HG03060 (cell line): ENCODE data around the gene ATOH8.

Source experiments
- ATAC-seq: cut with Tn5 transposase; IDR thresholded peaks from one replicate; pipeline ENCODE4 v1.9.1; 2021; ENCODE audit warnings: low read depth, moderate number of reproducible peaks; ENCODE audit not compliant: unreplicated experiment

Gene ATOH8

DNA sequence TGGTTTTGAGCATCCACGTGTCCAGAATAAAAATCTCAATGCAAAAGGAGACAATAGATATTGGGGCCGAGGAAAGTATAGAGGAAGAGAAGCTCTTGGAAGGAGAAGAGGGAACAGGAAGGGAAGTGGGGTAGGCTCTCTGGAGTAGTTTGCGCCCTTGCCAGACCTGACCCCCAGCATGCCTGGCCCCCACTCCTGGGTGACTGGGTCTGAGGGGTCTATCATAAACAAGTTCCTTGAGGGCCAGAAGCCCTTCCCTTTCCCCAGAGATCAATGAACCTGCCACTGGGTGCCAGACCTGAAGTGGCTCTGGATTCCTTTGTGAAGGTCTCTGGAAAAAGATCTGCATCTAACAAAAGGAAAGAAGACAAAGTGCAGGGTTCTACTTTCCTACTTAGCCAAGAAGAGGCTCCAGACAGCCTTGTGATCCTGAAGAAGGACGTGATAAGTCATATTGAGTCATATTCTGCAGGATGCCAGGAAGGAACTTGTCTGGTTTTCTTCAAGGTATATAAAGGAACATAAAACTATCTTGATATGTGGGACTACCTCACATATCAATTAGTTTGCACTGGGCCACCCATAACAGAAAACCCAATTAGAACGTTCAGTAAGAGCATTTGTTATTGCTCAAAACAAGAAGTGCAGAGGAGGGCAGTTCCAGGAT lies 18.7 kb upstream of the ATOH8 start:
- ATAC-seq, result no peak

DNA sequence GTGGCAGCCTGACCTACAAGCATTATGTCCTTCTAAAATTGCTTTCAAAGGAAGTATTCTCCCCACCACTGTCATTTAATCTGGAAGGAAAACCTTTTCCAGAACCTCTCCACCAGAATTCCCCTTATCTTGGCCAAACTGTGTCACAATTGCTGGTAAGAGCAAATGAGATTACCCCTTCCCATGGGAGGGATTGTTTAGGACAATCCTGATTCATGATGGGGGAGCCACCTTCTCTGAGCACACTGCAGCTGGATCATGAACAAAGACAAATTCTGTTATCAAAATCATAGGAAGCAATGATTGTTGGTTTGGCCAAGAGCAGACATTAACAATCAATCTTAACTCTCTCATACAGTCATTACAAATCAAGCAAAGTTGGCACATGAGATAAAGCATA lies 18.1 kb upstream of the ATOH8 start:
- no peak for ATAC-seq

DNA sequence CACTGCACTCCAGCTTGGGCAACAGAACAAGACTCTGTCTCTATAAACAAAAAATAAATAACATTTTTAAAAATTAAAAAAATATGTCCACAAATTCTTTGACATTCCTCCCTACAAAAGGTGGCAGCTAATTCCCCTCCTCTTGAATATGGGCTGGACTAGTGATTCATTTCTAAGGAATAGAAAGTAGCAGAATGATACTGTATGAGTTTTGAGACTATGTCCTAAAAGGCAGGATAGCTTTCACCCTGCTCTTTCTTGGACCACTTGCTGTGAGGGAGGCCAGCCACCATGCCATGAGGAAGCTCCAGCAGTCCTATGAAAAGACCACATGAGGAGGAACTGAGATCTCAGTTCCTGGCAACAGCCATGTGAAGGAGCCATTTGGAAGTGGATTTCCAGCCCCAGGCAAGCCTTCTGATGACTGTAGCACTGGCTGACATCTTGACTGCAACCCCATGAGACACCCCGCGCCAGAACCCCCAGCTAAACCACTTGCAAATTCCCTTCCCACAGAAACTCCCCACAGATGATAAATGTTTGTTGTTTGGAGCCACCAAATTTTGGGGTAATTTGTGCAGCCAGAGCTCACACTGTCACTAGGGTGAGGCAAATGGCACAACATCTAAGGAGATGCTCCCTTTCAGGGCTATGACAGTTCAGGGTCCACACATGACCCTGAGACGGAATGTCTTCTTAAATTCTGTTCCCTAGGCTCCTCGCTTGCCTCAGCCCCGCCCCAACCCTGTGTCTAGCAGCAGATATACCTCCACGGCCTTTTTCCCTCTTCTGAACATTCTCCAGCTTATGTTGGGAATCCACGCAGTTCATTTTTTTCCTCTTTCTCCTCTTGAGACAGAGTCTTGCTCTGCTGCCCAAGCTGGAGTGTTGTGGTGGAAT lies 17.1 kb upstream of the ATOH8 start:
- ATAC-seq, result no peak

DNA sequence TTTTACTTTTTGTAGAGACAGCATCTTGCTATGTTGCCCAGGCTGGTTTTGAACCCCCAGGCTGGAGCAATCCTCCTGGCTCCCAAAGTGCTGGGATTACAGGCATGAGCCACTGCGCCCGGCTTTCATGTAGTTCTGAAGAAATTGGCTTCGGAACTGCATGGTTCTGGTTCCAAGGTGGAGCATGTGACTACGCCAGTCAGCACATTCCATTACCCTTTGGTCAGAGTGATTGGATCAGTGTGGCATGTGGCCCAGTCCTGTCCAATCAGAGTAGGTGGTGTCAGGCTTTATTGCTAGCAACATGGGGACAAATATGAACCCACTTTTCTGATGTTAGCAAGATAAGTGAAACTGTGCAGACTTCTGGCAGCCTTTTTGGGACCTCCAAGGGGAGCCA lies 16.3 kb upstream of the ATOH8 start:
- ATAC-seq, result no peak

DNA sequence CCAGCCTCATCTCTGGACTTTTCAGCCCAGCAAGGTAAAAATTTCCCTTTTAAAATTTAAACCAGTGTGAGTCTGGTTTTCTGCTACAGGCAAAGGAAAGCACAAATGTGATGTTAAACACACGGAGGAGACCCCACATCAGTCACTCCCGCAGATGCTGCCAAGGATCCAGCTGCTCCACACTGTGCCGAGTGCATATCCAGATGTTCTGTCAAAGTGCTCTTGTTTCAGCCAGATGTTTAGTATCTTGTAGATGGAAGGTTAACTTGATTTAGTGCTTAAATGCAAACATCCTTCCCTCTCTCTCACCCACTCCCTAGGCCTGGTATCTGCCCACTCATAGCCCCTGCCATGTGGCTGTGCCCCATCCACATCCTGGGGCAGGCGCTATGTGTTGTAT lies 15.8 kb upstream of the ATOH8 start:
- ATAC-seq, result no peak

DNA sequence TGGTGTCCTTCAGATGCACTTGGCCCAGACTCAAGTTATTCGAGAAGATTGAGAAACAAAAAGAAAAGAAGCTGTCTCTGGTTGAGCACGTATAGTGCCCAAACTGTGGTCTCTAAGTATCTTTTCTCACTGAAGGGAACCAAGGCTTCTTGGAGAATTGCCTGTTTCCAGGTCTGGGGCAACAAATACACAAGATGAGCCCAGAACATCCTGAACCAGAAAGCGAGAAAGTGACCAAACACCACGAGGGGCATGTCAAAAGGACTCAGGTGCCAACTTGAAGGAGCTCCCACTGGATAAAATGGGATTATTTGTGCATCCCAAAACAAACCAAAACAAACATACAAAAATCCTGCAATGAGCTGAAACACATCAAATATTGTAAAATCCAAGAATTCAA lies 13.6 kb upstream of the ATOH8 start:
- no peak for ATAC-seq

DNA sequence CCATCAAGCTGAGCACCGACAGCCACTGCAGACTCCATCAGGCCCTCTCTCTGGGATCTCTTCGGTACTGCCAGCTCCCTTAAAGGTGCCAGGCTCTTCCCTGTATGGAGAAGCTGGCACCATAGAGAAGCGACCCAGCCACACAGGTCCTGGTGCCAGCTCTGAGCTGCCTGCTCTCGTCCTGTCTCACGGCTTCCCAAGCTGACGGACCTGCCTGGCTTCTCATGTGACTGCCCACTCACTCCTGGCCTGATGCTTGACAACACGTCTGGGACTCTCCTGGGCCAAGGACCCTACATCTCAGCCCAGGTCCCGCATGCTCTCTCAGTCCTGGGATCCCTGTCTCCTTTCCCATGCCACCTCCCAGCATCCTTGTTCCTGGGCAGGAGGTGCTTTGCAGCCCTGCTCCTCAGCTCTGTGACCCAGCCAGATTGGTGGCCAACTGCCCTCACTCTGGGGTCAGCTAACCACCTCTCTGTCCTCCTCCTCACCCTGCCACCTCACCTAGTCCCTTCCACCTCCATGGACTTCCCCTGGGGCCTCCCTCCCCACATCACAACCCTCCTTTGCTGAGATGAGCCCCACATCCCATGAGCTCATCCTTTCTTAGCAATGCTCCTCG lies 12.5 kb upstream of the ATOH8 start:
- no peak for ATAC-seq

DNA sequence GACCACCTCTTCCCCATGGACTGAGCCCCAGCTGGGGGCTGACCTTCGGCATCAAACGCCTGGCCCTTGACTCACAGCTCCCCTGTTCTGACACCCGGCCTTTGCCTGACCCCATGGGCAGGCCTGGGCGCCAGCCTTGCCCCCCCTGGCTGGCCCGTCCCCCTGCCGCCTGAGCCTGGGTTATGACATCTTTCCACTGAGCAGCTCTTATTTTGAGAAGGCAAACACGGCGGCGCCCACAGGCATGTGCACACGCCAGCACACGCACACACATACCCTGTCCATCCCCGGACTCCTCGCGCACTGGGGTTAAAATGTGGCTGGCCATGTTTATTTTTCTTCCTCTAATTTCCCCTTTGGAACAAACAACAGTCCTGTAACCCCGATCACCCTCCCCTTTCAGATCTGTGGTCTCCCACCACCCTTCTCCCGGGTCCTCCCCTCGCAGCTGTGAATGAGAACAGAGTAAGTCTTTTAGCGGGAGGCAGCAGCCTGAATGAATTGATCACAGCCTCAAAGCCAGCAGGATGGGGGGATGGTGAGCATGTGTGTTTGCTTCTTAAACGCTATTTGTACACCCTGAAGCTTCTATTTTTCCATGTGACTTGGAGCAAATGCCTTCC lies 11.8 kb upstream of the ATOH8 start:
- ATAC-seq, result no peak

DNA sequence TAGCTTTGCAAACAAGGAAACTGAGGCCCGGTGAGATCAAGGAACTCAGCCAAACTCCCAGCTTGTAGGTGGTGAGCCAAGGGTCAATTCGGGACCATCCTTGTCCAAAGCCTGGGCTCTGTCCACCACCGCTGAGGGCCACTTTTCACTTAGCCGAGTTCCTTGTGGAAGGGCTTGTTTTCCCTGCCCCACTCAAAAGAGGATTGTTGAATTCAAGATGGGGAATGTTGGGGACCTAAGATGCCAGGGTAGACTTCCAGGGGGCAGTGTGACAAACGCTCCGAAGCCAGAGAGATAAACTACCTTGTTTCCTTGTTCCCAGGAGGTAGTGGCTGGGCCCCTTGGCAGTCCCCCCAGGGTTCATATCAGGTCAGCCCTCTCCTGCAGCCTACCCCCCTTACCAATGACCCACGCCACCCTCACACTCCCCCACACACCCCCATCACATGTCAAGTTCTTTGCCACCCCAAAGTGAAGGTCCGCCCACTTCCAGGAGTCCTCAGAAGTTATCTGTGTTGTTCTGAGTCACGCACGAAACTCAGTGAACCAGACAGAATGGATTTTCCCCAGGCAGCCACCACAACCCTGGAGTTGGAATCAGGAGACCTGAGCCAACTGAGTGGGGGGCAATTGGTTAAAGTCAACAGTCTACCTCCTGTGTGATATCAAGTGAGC lies 10.3 kb upstream of the ATOH8 start:
- ATAC-seq, result no peak

DNA sequence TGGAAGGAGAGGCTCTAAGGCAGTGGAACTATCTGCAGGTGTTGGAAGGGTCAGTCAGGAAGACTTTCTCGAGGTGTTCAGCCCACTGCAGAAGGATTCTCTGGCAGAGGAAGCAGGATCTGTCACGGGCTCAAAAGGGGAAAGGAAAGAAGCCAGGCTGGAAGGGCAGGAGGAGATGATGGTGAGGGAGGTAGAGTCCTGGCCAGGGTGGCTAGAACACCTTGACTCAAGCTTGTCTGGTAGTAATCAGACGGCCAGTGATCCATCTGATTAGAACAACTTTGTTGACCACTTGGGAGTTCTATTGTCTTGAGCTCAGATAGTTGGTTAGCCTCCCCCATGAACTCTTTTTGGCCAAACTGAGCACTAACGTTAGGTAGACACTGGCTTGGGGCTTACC lies 9.7 kb upstream of the ATOH8 start:
- ATAC-seq, result no peak

DNA sequence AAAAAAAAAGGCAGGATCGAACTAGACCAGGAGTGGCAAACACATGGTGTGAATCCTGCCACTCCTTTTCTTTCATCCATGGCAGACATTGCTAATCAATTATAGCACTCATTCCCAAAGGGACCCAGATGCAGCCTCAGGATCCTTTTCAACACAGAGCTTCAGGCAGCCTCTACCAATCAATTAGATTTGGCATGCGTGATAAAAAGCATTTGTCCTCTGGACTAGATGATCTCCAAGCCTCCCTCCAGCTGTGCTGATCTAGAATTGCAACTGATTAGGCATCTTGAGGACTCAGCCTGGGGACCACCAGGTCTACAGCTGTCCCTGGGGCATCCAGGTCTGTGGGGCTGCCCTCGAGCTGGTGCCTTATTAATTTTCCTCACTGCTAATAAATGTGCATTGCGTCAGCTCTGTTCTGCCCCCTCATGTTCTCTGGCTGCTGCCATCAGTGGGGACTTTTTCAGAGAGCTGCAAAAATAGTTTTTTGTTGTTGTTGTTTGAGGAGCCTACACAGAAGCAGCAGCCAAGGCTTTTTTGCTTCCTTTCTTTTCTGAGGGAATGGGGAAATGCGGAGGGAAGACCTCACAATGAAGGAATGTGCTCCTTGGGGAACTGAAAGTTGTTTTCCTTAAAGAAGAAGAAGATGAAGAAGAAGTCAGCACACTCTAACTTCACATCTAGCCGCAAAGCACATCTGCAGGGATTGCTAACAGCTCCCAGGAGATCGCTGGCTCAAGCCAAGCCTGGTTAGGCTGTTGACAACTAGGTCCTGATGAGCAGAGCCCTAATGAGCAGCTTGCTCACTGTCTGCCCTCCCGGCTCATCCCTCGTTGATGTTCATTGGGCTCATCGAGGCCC lies 8.8 kb upstream of the ATOH8 start:
- ATAC-seq, result no peak

DNA sequence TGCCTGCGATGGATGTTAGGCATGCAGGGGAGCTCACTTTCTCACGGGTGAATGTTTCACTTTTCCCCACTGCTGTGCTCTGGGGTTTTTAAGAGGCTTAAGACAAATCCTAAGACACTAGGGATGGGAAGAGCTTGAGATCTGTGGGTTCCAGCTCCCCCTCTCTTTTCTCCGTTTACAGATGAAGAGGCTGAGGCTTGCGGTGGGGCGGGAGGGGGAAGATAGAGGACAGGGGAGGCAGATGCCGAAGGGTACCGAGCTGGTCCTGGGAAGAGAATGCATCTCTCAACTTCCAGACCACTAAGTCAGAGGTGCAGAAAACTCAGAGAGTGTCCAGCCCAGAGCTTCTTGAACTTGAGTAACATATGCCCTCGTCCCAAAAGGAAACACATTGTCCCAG lies 8.2 kb upstream of the ATOH8 start:
- ATAC-seq, result no peak

DNA sequence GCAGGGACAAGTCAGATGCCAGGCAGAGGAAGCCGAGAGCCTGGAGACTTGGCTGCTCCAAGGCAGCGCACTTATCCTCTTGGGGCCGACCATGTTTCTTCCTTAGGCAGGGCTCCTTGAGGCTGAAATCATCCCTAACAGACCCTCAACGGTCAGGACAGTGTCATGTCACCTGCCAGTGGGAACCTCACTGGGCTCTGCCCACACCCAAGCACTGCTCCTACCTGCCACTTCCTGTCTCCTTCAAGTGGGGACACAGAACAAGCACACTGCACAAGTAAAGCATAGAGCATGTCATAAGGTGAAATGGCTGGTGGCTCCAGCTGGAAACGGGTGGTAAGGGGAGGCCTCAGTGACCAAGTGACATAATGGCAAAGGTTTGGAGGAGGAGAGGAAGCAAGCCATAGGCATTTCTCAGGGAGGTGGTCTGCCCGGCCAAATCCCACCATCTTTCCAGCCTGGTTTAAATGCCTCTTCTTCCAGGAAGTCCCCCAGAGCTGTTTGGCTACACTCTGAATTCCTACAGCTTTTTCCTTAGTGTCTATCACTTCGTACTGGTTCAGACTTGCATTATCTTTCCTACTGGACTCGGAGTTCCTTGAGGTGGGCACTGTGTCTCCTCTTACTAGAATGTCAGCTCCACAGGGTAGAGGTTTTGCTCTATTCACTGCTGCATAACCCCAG lies 7.3 kb upstream of the ATOH8 start:
- no peak for ATAC-seq

DNA sequence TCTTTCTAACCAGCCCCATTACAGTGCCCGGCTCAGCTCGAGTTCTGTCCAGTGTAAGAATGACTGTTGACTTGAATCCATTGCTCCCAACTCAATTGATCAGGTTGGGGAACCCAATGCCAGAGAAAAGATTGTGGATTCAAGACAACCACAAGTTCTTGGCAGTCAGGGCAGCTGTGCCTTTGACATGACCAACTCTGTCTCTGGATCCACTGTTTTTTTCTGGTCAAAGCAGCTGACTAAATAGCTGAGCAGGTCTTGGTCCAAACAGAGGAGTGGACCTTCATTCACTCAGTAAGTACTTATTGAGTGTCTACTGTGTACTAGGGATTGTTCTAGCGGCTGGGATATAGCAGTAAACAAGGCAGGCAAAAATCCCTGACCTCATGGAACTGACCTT lies 6.3 kb upstream of the ATOH8 start:
- ATAC-seq, result no peak

DNA sequence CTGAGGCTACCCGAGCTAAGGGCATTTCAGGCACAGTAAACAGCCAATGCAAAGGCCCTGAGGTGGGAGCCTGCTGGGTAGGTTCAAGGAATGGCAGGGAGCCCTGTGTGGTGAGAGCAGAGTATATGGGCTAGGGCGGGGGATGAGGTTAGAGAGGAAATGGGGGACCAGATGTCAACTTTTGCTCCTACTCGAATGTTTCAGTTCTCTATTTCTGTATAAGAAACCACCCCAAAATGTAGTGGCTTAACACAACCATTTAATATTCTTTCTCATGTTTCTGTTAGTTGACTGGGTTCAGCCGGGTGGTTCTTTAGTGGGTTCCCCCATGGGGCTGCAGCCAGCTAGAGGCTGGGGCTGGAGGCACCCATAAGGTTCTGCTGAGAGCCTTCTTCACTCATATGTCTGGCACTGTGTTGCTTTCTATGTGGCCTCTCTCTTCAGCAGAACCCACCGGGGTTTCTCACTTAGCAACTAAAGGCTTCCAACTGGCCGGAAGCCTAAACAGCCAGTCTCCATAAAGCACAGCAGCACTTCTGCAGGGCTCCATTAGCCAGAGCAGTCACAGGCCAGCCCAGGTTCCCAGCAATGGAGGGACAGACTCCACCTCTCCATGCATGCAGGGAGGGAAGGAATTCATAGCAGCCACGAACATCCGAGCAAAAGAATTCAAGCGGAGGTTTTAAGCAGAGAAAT lies 5.6 kb upstream of the ATOH8 start:
- ATAC-seq, result no peak

DNA sequence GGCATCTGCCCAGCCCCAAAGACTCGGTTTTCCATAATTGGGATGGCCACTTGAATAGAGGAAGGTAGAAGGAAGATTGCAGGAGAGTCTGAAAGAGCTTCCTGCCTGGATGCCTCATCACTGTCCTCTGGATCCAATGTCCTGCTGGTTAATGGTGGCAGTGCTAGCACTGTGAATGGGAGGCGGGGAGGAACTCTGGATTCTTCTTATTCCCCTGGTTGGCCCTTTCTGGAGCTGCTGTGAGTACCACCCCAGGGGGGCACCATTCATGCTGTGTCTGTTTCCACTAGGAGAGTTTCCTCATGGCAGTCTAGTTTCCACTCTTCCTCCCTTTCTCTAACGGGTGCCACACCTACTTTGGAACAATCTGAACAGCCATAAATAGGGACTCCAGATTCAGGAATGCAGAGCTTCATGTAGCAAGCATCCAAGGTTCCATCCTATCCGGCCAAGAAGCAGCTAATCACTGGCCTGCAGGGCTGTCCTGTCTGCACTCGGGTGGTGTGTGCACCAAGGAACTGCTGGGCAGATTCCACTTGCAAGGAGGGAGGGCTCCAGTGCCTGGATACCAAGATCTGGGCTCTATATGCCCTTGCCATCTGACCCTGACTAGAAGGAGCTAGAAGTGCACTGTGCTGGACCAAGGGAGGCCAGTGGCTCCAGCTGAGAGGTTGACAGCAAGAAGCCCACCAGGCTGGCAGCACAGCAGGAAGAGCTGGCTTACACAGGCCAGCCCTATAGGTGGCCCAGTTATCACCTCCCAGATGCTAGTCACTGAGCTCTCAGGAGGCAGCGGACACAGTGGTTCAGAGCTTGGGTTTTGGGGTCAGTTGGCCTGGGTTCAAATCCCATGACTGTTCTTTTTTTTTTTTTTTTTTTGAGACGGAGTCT lies 4.6 kb upstream of the ATOH8 start:
- ATAC-seq, result no peak
